Measurements from ENCODE around the gene ITLN2.

The ITLN2 gene

GRCh38 chr1:160975026-160975425 lies 20.4 kb upstream of the ITLN2 start:
- no peak for TF ChIP-seq CTCF (IDR thresholded peaks at IDR 0.05; ENCODE audit: low read depth, low read length)
- H3K4me3 ChIP-seq (replicated peaks in 1 of 2; ENCODE audit: low read depth in 2 of 2, low read length in 2 of 2), result no peak overlapping the region
- no peak for DNase-seq (ENCODE audit: low read depth in 2 of 2)

- no peak for DNase-seq (ENCODE audit: low read depth in 2 of 2)
- H3K4me3 ChIP-seq (replicated peaks in 1 of 2; ENCODE audit: low read depth in 2 of 2, low read length in 2 of 2), result no peak overlapping the region
- TF ChIP-seq CTCF (IDR thresholded peaks at IDR 0.05; ENCODE audit: low read depth, low read length), result no peak
Measured at GRCh38 chr1:160973491-160973890, 18.9 kb upstream of the ITLN2 start.

GRCh38 chr1:160972939-160973338 lies 18.3 kb upstream of the ITLN2 start:
- DNase-seq (ENCODE audit: low read depth in 2 of 2), result no peak
- H3K4me3 ChIP-seq (replicated peaks in 1 of 2; ENCODE audit: low read depth in 2 of 2, low read length in 2 of 2), result no peak overlapping the region
- no peak for TF ChIP-seq CTCF (IDR thresholded peaks at IDR 0.05; ENCODE audit: low read depth, low read length)

- H3K4me3 ChIP-seq (replicated peaks in 1 of 2; ENCODE audit: low read depth in 2 of 2, low read length in 2 of 2), result no peak overlapping the region
- DNase-seq (ENCODE audit: low read depth in 2 of 2), result no peak
- TF ChIP-seq CTCF (IDR thresholded peaks at IDR 0.05; ENCODE audit: low read depth, low read length), result no peak
Measured at GRCh38 chr1:160971618-160972056, 17.0 kb upstream of the ITLN2 start.

- no peak for TF ChIP-seq CTCF (IDR thresholded peaks at IDR 0.05; ENCODE audit: low read depth, low read length)
- no peak for DNase-seq (ENCODE audit: low read depth in 2 of 2)
- no peak overlapping the region for H3K4me3 ChIP-seq (replicated peaks in 1 of 2; ENCODE audit: low read depth in 2 of 2, low read length in 2 of 2)
Measured at GRCh38 chr1:160963521-160963920, 8.9 kb upstream of the ITLN2 start.

- no peak overlapping the region for H3K4me3 ChIP-seq (replicated peaks in 1 of 2; ENCODE audit: low read depth in 2 of 2, low read length in 2 of 2)
- no peak for DNase-seq (ENCODE audit: low read depth in 2 of 2)
- no peak for TF ChIP-seq CTCF (IDR thresholded peaks at IDR 0.05; ENCODE audit: low read depth, low read length)
Measured at GRCh38 chr1:160961419-160961818, 6.8 kb upstream of the ITLN2 start.

- no peak for TF ChIP-seq CTCF (IDR thresholded peaks at IDR 0.05; ENCODE audit: low read depth, low read length)
- no peak for DNase-seq (ENCODE audit: low read depth in 2 of 2)
- H3K4me3 ChIP-seq (replicated peaks in 1 of 2; ENCODE audit: low read depth in 2 of 2, low read length in 2 of 2), result no peak overlapping the region
Measured at GRCh38 chr1:160956966-160957365, 2.4 kb upstream of the ITLN2 start.
